HG02973 (cell line): ENCODE measurements around the gene PAX5.
A peak's percentile ranks its signal among the peaks of the same experiment; 100 is the strongest.
"Not testable (repeated sequence)": the region's sequence is repeated elsewhere in the genome, so short reads cannot be mapped to it uniquely, and the experiment has no call there.

Experiments used
- ATAC-seq: cut with Tn5 transposase; IDR thresholded peaks from one replicate; pipeline ENCODE4 v1.9.1; 2021; ENCODE audit warnings: moderate library complexity; ENCODE audit not compliant: unreplicated experiment

The PAX5 gene

DNA sequence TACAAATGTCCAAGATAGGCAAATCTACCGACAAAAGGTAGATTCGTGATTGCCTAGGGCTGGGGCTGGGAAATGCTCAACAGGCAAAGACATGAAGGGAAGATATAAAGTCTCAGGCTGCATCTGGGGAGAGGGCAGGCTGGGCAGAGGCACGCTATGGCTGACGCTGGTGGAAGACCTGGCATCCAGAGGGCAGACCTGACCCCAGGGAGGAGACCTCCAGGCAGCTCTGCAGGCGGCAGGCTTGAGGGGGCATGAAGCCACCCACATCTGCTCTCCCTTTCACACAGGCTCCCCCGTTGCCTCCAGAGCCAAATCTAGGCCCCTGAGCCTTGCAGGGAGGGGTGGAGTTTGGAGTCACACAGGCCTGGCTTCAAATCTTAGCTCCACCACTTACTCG, 145.5 kb downstream of the PAX5 start:
- ATAC-seq, result no peak

DNA sequence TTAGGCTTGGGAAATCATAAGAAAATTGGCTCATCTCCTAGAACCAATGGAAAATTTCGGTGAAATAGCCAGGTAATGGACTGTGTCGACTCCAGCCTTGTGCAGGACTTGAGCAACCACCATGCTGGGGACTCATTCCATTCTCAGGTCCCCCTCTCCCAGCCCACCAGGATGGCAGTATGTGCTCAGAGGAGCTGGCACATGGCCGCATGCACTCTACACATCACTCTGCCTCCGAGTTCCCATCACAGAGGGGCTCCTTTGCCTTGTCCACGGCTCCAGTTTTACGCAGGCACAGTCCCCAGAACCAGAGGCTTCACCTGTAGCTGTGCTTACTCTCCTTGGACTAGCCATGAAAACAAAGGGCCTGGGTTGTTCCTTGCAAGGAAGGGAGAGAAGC, 149.3 kb downstream of the PAX5 start:
- no peak for ATAC-seq

GRCh38 chr9:36882594-36882993, 151.5 kb downstream of the PAX5 start:
- ATAC-seq, result no peak

GRCh38 chr9:36881743-36882441, 152.2 kb downstream of the PAX5 start:
- ATAC-seq, result no peak

DNA sequence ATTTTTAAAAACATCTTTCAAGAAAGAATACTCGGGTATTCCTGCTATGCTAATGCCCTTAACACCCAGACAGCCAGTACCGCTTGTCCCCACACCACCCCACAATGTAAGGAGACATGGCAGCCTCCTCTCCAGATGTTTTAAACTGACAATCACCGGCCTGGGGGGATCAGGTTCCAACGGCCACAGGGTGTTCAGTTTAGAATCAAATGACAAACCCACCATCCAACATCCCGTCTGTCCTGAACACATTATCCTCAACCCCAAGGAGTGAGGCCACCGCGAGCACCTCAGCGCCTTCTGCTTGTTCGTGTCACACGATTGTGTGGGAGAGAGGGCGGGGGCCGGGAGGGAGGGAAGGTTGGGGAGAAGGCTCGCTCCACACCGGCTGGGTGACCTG, 152.8 kb downstream of the PAX5 start:
- ATAC-seq, result no peak

DNA sequence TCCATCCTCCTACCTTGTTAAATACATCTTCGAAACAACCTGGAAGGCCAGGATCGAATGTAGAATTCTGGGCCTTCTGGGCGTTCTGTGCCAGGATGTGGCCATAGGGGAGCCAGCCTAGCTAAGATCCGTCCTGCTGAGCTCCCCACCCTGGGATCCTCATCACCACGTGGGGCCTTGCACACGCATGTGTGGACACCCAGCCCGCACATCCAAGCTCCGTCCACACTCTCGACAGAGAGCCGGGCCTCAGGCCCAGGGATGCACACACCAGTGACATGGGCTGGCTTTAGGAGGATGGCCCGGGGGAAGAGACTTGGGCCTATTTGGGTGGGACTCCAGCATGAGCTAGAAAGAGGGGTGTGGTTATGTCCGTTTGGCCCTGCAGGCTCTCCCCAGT, 154.0 kb downstream of the PAX5 start:
- ATAC-seq, result no peak

DNA sequence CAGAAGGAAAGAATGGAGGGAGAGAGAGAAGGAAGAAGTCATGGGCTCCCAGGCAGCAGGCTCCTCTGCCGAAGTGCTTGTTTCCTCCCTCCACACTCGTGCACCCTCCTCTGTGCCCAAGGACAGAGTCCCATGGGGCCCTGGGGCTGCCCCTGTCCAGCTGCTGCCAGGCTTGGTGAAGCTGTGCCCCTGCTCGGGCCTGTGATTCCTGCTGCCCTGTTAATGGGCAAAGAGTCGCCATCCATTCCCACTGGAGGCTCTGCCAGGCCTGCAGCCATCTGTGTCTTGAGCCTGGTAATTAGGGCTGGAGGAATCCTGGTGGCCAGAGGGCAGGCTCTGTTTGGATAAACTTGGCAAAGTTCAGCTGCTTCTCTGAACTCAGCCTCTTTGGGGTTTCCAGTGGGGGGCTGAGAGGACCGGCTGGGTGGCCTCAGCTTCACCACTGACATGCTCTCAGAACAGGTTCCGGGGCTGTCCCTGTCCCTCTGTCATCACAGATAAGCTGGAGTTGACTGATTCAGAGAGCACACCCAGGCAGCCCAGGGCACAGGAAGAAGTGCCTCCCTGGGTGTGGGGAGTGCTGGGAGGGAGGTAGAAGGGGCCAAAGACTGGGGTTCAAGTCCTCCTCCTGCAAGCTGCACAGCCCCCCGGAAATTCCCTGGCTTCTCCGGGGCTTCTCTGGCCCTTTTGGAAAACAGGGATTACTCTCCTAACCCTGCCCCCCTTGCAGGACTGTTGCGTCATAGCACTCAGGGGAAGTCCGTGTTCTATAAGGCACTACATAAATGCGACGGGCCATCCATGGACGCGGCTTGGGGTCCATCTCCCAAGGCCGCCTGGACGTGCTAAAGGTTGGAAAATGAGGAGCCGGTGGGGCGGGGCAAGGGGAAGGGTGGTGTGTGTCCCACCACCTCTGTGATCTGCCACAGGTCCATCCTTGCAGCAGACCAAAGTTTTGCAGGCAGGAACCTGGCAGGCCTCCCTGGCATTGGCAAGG, 154.8 kb downstream of the PAX5 start:
- ATAC-seq, result peak; percentile 67

- ATAC-seq, result no peak
Observed at GRCh38 chr9:36877239-36877638, 156.8 kb downstream of the PAX5 start.

- ATAC-seq, result no peak
Observed at GRCh38 chr9:36876056-36876455, 158.0 kb downstream of the PAX5 start.

GRCh38 chr9:36874921-36875320, 159.1 kb downstream of the PAX5 start:
- no peak for ATAC-seq

- no peak for ATAC-seq
Observed at GRCh38 chr9:36874261-36874660, 159.8 kb downstream of the PAX5 start.

- ATAC-seq, result no peak
Observed at GRCh38 chr9:36873247-36873875, 160.7 kb downstream of the PAX5 start.

- no peak for ATAC-seq
Observed at GRCh38 chr9:36872641-36873040, 161.4 kb downstream of the PAX5 start.

- no peak for ATAC-seq
Observed at GRCh38 chr9:36871606-36872005, 162.5 kb downstream of the PAX5 start.

GRCh38 chr9:36870960-36871359, 163.1 kb downstream of the PAX5 start:
- no peak for ATAC-seq

DNA sequence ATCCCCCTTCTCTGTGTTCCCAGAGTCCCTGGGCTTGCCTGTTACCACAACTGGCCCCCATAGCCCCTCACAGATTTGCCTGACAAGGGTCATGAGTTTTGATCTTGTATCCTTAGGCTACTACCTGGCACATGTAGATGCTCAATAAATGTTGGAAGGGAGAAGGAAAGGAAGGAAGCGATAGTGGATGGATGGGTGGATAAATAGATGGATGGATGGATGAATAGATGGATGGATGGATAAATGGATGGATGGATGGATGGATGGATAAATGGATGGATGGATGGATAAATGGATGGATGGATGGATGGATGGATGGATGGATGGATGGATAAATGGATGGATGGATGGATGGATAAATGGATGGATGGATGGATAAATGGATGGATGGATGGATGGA, 164.5 kb downstream of the PAX5 start:
- not testable (repeated sequence) for ATAC-seq

- no peak for ATAC-seq
Observed at GRCh38 chr9:36868586-36869282, 165.3 kb downstream of the PAX5 start.

- no peak for ATAC-seq
Observed at GRCh38 chr9:36867672-36868471, 166.2 kb downstream of the PAX5 start.

- ATAC-seq, result no peak
Observed at GRCh38 chr9:36867241-36867640, 166.8 kb downstream of the PAX5 start.

DNA sequence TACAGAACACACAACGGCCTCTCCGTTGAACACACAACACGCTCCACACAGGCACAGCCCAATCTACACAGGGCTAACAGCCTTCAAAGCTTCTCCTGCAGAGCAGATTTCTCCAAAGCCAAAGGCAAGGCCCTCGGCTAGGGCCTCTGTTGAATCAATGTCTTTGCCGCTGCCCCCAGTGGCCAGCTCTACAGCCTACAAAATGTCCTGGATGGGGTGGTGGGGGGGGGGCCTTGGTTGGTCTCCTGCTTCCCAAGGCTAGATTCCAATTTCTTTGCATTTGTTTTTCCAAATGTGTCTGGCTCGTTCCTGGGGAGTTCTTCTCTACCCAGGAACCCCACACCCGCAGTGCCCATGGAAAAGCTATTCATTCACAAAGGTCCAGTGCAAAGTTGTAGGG, 167.2 kb downstream of the PAX5 start:
- ATAC-seq, result no peak
